ENCODE results near the gene LORICRIN.

GRCh38 chr1:153248176-153248879 lies 11.2 kb upstream of the LORICRIN start:
- TF ChIP-seq CTCF (IDR thresholded peaks at IDR 0.05): no peak
- no peak for TF ChIP-seq EZH2 (IDR thresholded peaks at IDR 0.05; ENCODE audit: borderline replicate concordance, insufficient read depth, low read depth, low read length, poor library complexity, severe bottlenecking)

All from B cell (primary cell).